ENCODE data around the gene IFNL4. TPM values are rescaled to one million over a fixed set of nuclear protein-coding genes. Genes with fewer than 3 reads are reported as not detected.
"Not testable (repeated sequence)": the region's sequence is repeated elsewhere in the genome, so short reads cannot be mapped to it uniquely, and the experiment has no call there.

The IFNL4 gene
- total RNA-seq, 1 experiment from 2014 or later = not detected

- H3K27ac Mint-ChIP-seq (ENCODE audit: unreplicated experiment) = no peak overlapping the region
- BruUV-seq (replicated peaks) = no TSS peak
- H3K4me3 Mint-ChIP-seq (ENCODE audit: low read depth, unreplicated experiment) = no peak overlapping the region
- peaks cover 27% of the 10 kb centered on the region for H3K27me3 Mint-ChIP-seq (ENCODE audit: unreplicated experiment)
- intact Hi-C loops (cut with micrococcal nuclease; ENCODE audit: unreplicated experiment) = no loop called here
- no peak for DNase-seq
- peaks cover 3% of the 10 kb centered on the region for H3K4me1 Mint-ChIP-seq (ENCODE audit: low read depth, unreplicated experiment)
- peaks cover 3% of the 10 kb centered on the region for H3K36me3 Mint-ChIP-seq (ENCODE audit: insufficient read depth, unreplicated experiment)
- no peaks in the 10 kb centered on the region for H3K9me3 Mint-ChIP-seq (ENCODE audit: low read depth, unreplicated experiment)
- CTCF ChIA-PET = no interaction called here
- no peak for TF ChIP-seq CTCF (IDR thresholded peaks at IDR 0.05; ENCODE audit: unreplicated experiment)
Observed at GRCh38 chr19:39232708-39233107, 15.9 kb downstream of the IFNL4 start.

GRCh38 chr19:39230096-39230764 is 18.4 kb downstream of the IFNL4 start:
- Mint-ChIP-seq H3K9me3 (ENCODE audit: low read depth, unreplicated experiment) (no peaks in the 10 kb centered on the region), H3K27ac (ENCODE audit: unreplicated experiment) (no peak overlapping the region), H3K4me3 (ENCODE audit: low read depth, unreplicated experiment) (no peak overlapping the region), H3K36me3 (ENCODE audit: insufficient read depth, unreplicated experiment) (no peaks in the 10 kb centered on the region), H3K27me3 (ENCODE audit: unreplicated experiment) (peaks cover 46% of the 10 kb centered on the region), H3K4me1 (ENCODE audit: low read depth, unreplicated experiment) (no peaks in the 10 kb centered on the region)
- intact Hi-C loops (cut with micrococcal nuclease; ENCODE audit: unreplicated experiment) = no loop called here
- no peak for DNase-seq
- CTCF ChIA-PET = no interaction called here
- BruUV-seq (replicated peaks) = no TSS peak
- no peak for TF ChIP-seq CTCF (IDR thresholded peaks at IDR 0.05; ENCODE audit: unreplicated experiment)

GRCh38 chr19:39224910-39225309 is 23.7 kb downstream of the IFNL4 start:
- DNase-seq = no peak
- H3K36me3 Mint-ChIP-seq (ENCODE audit: insufficient read depth, unreplicated experiment) = no peaks in the 10 kb centered on the region
- H3K27me3 Mint-ChIP-seq (ENCODE audit: unreplicated experiment) = peaks cover 64% of the 10 kb centered on the region

GRCh38 chr19:39223703-39224279 is 24.9 kb downstream of the IFNL4 start:
- Mint-ChIP-seq H3K4me3 (ENCODE audit: low read depth, unreplicated experiment) (no peak overlapping the region), H3K27me3 (ENCODE audit: unreplicated experiment) (peaks cover 70% of the 10 kb centered on the region), H3K9me3 (ENCODE audit: low read depth, unreplicated experiment) (no peaks in the 10 kb centered on the region), H3K4me1 (ENCODE audit: low read depth, unreplicated experiment) (no peaks in the 10 kb centered on the region), H3K27ac (ENCODE audit: unreplicated experiment) (no peak overlapping the region), H3K36me3 (ENCODE audit: insufficient read depth, unreplicated experiment) (no peaks in the 10 kb centered on the region)
- TF ChIP-seq CTCF (IDR thresholded peaks at IDR 0.05; ENCODE audit: unreplicated experiment) = no peak
- no TSS peak for BruUV-seq (replicated peaks)
- CTCF ChIA-PET = interaction anchor here (0.6 kb wide), 1 partner anchor 1055 kb away, joined by 3 read pairs; no protein-coding TSS in a partner anchor
- DNase-seq = peak; percentile 38
- intact Hi-C loops (cut with micrococcal nuclease; ENCODE audit: unreplicated experiment) = no loop called here

More at GRCh38 chr19:39224910-39225309, 23.7 kb downstream of the IFNL4 start:
- no peak for TF ChIP-seq CTCF (IDR thresholded peaks at IDR 0.05; ENCODE audit: unreplicated experiment)
- H3K27ac Mint-ChIP-seq (ENCODE audit: unreplicated experiment) = no peak overlapping the region
- no peak overlapping the region for H3K4me3 Mint-ChIP-seq (ENCODE audit: low read depth, unreplicated experiment)
- no peaks in the 10 kb centered on the region for H3K4me1 Mint-ChIP-seq (ENCODE audit: low read depth, unreplicated experiment)
- no TSS peak for BruUV-seq (replicated peaks)
- intact Hi-C loops (cut with micrococcal nuclease; ENCODE audit: unreplicated experiment) = no loop called here
- H3K9me3 Mint-ChIP-seq (ENCODE audit: low read depth, unreplicated experiment) = no peaks in the 10 kb centered on the region
- CTCF ChIA-PET = interaction anchor here (0.6 kb wide), 1 partner anchor 190 kb away, joined by 3 read pairs; no protein-coding TSS in a partner anchor

GRCh38 chr19:39219108-39219507 is 29.5 kb downstream of the IFNL4 start:
- H3K4me3 Mint-ChIP-seq (ENCODE audit: low read depth, unreplicated experiment); DNase-seq; H3K36me3 Mint-ChIP-seq (ENCODE audit: insufficient read depth, unreplicated experiment); H3K9me3 Mint-ChIP-seq (ENCODE audit: low read depth, unreplicated experiment); H3K27ac Mint-ChIP-seq (ENCODE audit: unreplicated experiment); CTCF ChIA-PET; BruUV-seq (replicated peaks); H3K4me1 Mint-ChIP-seq (ENCODE audit: low read depth, unreplicated experiment): not testable (repeated sequence)
- intact Hi-C loops (cut with micrococcal nuclease; ENCODE audit: unreplicated experiment) = loop anchor here (10.0 kb wide), 1 partner anchor 46 kb away; the partner anchor contains the start of gene IFNL2
- peaks cover 68% of the 10 kb centered on the region for H3K27me3 Mint-ChIP-seq (ENCODE audit: unreplicated experiment)

Data from Calu3 (cell line).